HEK293 (cell line): Measurements from ENCODE around the gene C13orf46.
A peak's percentile ranks its signal among the peaks of the same experiment; 100 is the strongest.
"Not testable (repeated sequence)": the region's sequence is repeated elsewhere in the genome, so short reads cannot be mapped to it uniquely, and the experiment has no call there.

ENCODE experiments used
- CTCF ChIA-PET: fragments of 350-600 bp; formaldehyde crosslinking; extraction: SDS; loops from one replicate; lab custom pipeline; 2021; ENCODE audit warnings: antibody characterized with exemption; lab: Yijun Ruan, JAX
- POLR2A ChIA-PET: fragments of 300-600 bp; formaldehyde crosslinking; extraction: SDS; loops from one replicate; lab custom pipeline; 2020; ENCODE audit warnings: antibody characterized with exemption, inconsistent platforms; lab: Yijun Ruan, JAX
- H3K27ac ChIP-seq: fragments of 200-500 bp; sonication (Bioruptor generic); 2 replicates; pipeline ENCODE4 v1.5.1; 2014; ENCODE audit warnings: low read depth, low read length, control low read depth, inconsistent platforms; ENCODE audit errors: extremely low read depth
- H3K36me3 ChIP-seq, 2 experiments: fragments of 200-500 bp in 1 of 2; sonication (Bioruptor generic) in 1 of 2; 1 replicate in 1 of 2; 2 replicates in 1 of 2; pipeline ENCODE4 v1.5.1; 2014 to 2017; ENCODE audit warnings: inconsistent platforms in 2 of 2, low read length in 2 of 2; ENCODE audit not compliant: control insufficient read depth in 2 of 2, insufficient read depth in 1 of 2
- H3K4me1 ChIP-seq: fragments of 200-500 bp; sonication (Bioruptor generic); 2 replicates; pipeline ENCODE4 v1.5.1; 2014; ENCODE audit warnings: mild to moderate bottlenecking, low read length, inconsistent platforms; ENCODE audit not compliant: control insufficient read depth, insufficient read depth
- H3K4me3 ChIP-seq: 2 replicates; pipeline ENCODE4 v1.5.1; 2011; ENCODE audit warnings: low read depth, mild to moderate bottlenecking, control low read depth, low read length, moderate library complexity
- H3K9me3 ChIP-seq: fragments of 200-500 bp; sonication (Bioruptor generic); 2 replicates; pipeline ENCODE4 v1.5.1; 2014; ENCODE audit warnings: low read depth, low read length, inconsistent platforms; ENCODE audit not compliant: control insufficient read depth, insufficient read depth
- EGR2 ChIP-seq: fragments of 450-650 bp; formaldehyde crosslinking; IDR thresholded peaks from 2 replicates; pipeline ENCODE4 v1.5.1; 2016; ENCODE audit warnings: low read depth, missing biosample characterization, missing genetic modification characterization
- HOXC10 ChIP-seq: sonication (generic); formaldehyde crosslinking; IDR thresholded peaks from 2 replicates; pipeline ENCODE4 v1.8.1; 2023; ENCODE audit warnings: mild to moderate bottlenecking, missing genetic modification reagents
- KLF7 ChIP-seq: fragments of 450-650 bp; formaldehyde crosslinking; IDR thresholded peaks from 2 replicates; pipeline ENCODE4 v1.5.1; 2016; ENCODE audit warnings: missing biosample characterization, missing genetic modification characterization, borderline replicate concordance
- KLF8 ChIP-seq: fragments of 450-650 bp; formaldehyde crosslinking; IDR thresholded peaks from 2 replicates; pipeline ENCODE4 v1.5.1; 2016; ENCODE audit warnings: missing biosample characterization, missing genetic modification characterization
- KLF9 ChIP-seq: fragments of 450-650 bp; formaldehyde crosslinking; IDR thresholded peaks from 2 replicates; pipeline ENCODE4 v1.5.1; 2016; ENCODE audit warnings: missing biosample characterization, missing genetic modification characterization, low read depth
- PRDM4 ChIP-seq: fragments of 450-650 bp; formaldehyde crosslinking; IDR thresholded peaks from 2 replicates; pipeline ENCODE4 v1.5.1; 2017; ENCODE audit warnings: missing biosample characterization, missing genetic modification characterization
- SP2 ChIP-seq: fragments of 450-650 bp; formaldehyde crosslinking; IDR thresholded peaks from 2 replicates; pipeline ENCODE4 v1.5.1; 2016; ENCODE audit warnings: missing biosample characterization, missing genetic modification characterization
- SP3 ChIP-seq: fragments of 450-650 bp; formaldehyde crosslinking; IDR thresholded peaks from 2 replicates; pipeline ENCODE4 v1.5.1; 2016; ENCODE audit warnings: missing biosample characterization, missing genetic modification characterization
- ZBTB17 ChIP-seq: fragments of 450-650 bp; formaldehyde crosslinking; IDR thresholded peaks from 2 replicates; pipeline ENCODE4 v1.5.1; 2016; ENCODE audit warnings: missing biosample characterization, missing genetic modification characterization
- ZBTB6 ChIP-seq: fragments of 450-650 bp; formaldehyde crosslinking; IDR thresholded peaks from 2 replicates; pipeline ENCODE4 v1.5.1; 2017; ENCODE audit warnings: missing biosample characterization, missing genetic modification characterization
- ZNF133 ChIP-seq: fragments of 450-650 bp; formaldehyde crosslinking; IDR thresholded peaks from 2 replicates; pipeline ENCODE4 v1.5.1; 2016; ENCODE audit warnings: missing biosample characterization, missing genetic modification characterization
- ZNF140 ChIP-seq: fragments of 450-650 bp; formaldehyde crosslinking; IDR thresholded peaks from 2 replicates; pipeline ENCODE4 v1.5.1; 2016; ENCODE audit warnings: missing biosample characterization, missing genetic modification characterization
- ZNF211 ChIP-seq: fragments of 450-650 bp; formaldehyde crosslinking; IDR thresholded peaks from 2 replicates; pipeline ENCODE4 v1.5.1; 2016; ENCODE audit warnings: low read depth, missing biosample characterization, missing genetic modification characterization
- ZNF37A ChIP-seq: fragments of 450-650 bp; IDR thresholded peaks from 2 replicates; pipeline ENCODE4 v1.5.1; 2018; ENCODE audit warnings: missing biosample characterization, missing genetic modification characterization
- ZNF391 ChIP-seq: fragments of 450-650 bp; formaldehyde crosslinking; IDR thresholded peaks from 2 replicates; pipeline ENCODE4 v1.5.1; 2016; ENCODE audit warnings: low read depth, missing biosample characterization, missing genetic modification characterization, borderline replicate concordance
- ZNF423 ChIP-seq: fragments of 450-650 bp; formaldehyde crosslinking; IDR thresholded peaks from 2 replicates; pipeline ENCODE4 v1.5.1; 2016; ENCODE audit warnings: missing biosample characterization, missing genetic modification characterization
- ZNF433 ChIP-seq: fragments of 450-650 bp; formaldehyde crosslinking; IDR thresholded peaks from 2 replicates; pipeline ENCODE4 v1.5.1; 2016; ENCODE audit warnings: missing biosample characterization, missing genetic modification characterization, low read depth
- ZNF521 ChIP-seq: fragments of 450-650 bp; formaldehyde crosslinking; IDR thresholded peaks from 2 replicates; pipeline ENCODE4 v1.5.1; 2017; ENCODE audit warnings: missing biosample characterization, mild to moderate bottlenecking, missing genetic modification characterization
- ZNF580 ChIP-seq: fragments of 450-650 bp; formaldehyde crosslinking; IDR thresholded peaks from 2 replicates; pipeline ENCODE4 v1.5.1; 2016; ENCODE audit warnings: missing biosample characterization, missing genetic modification characterization
- ZNF585B ChIP-seq: fragments of 450-650 bp; formaldehyde crosslinking; IDR thresholded peaks from 2 replicates; pipeline ENCODE4 v1.5.1; 2016; ENCODE audit warnings: missing biosample characterization, missing genetic modification characterization
- ZNF623 ChIP-seq: fragments of 450-650 bp; formaldehyde crosslinking; IDR thresholded peaks from 2 replicates; pipeline ENCODE4 v1.5.1; 2016; ENCODE audit warnings: missing biosample characterization, missing genetic modification characterization
- ZNF692 ChIP-seq: fragments of 450-650 bp; formaldehyde crosslinking; IDR thresholded peaks from 2 replicates; pipeline ENCODE4 v1.5.1; 2016; ENCODE audit warnings: missing biosample characterization, missing genetic modification characterization
- ZNF768 ChIP-seq: fragments of 450-650 bp; formaldehyde crosslinking; IDR thresholded peaks from 2 replicates; pipeline ENCODE4 v1.5.1; 2018; ENCODE audit warnings: missing biosample characterization, mild to moderate bottlenecking, missing genetic modification characterization

The C13orf46 gene

GRCh38 chr13:114020750-114021463 is 47.0 kb upstream of the C13orf46 start:
- TF ChIP-seq ZNF133 (tag by site-specific recombination) (no peak), ZBTB17 (tag by site-specific recombination) (peak; percentile 95)
- H3K4me1 ChIP-seq, result no peaks in the 10 kb centered on the region
- ChIA-PET CTCF (interaction anchor here (0.7 kb wide), 1 partner anchor 13 kb away, joined by 3 read pairs; no protein-coding TSS in a partner anchor), POLR2A (no interaction called here)
- H3K27ac ChIP-seq, result no peak overlapping the region
- no peaks in the 10 kb centered on the region for H3K9me3 ChIP-seq
- no peaks in the 10 kb centered on the region for H3K36me3 ChIP-seq
- H3K4me3 ChIP-seq, result no peak overlapping the region

GRCh38 chr13:114020134-114020533 is 46.3 kb upstream of the C13orf46 start:
- H3K4me3 ChIP-seq, H3K4me1 ChIP-seq, H3K36me3 ChIP-seq, H3K9me3 ChIP-seq, CTCF ChIA-PET, POLR2A ChIA-PET, H3K27ac ChIP-seq: not testable (repeated sequence)

GRCh38 chr13:114019367-114019766 is 45.5 kb upstream of the C13orf46 start:
- Histone ChIP-seq H3K27ac (no peak overlapping the region), H3K36me3 (no peaks in the 10 kb centered on the region), H3K4me1 (no peaks in the 10 kb centered on the region), H3K4me3 (no peak overlapping the region), H3K9me3 (no peaks in the 10 kb centered on the region)
- CTCF ChIA-PET, result no interaction called here
- peak; percentile 40 for TF ChIP-seq SP2 (tag by site-specific recombination)
- TF ChIP-seq ZNF585B (tag by site-specific recombination), result no peak
- no peak for TF ChIP-seq ZNF623
- peak; percentile 57 for TF ChIP-seq SP3 (tag by site-specific recombination)
- TF ChIP-seq EGR2 (tag by site-specific recombination), result 0 out of 2 replicates have a peak, but pooled peaks have one; percentile 29
- no peak for TF ChIP-seq HOXC10
- TF ChIP-seq KLF9 (tag by site-specific recombination), result 0 out of 2 replicates have a peak, but pooled peaks have one; percentile 19
- POLR2A ChIA-PET, result no interaction called here

- ChIA-PET POLR2A (no interaction called here), CTCF (interaction anchor here (0.7 kb wide), 1 partner anchor 168 kb away, joined by 4 read pairs; no protein-coding TSS in a partner anchor)
- H3K9me3 ChIP-seq, result no peaks in the 10 kb centered on the region
- no peak overlapping the region for H3K27ac ChIP-seq
- H3K36me3 ChIP-seq, result no peaks in the 10 kb centered on the region
- H3K4me1 ChIP-seq, result no peaks in the 10 kb centered on the region
- H3K4me3 ChIP-seq, result no peak overlapping the region
- no peak for TF ChIP-seq ZNF423
- TF ChIP-seq ZNF433 (tag by site-specific recombination), result no peak
- no peak for TF ChIP-seq ZBTB6 (tag by site-specific recombination)
- TF ChIP-seq ZNF391 (tag by site-specific recombination), result no peak
- TF ChIP-seq EGR2 (tag by site-specific recombination), result no peak
- no peak for TF ChIP-seq ZNF692 (tag by site-specific recombination)
- TF ChIP-seq ZNF521 (tag by site-specific recombination), result no peak
- TF ChIP-seq KLF7, result no peak
- TF ChIP-seq ZNF140 (tag by site-specific recombination), result no peak
- TF ChIP-seq KLF8 (tag by site-specific recombination), result no peak
- no peak for TF ChIP-seq ZNF37A
- no peak for TF ChIP-seq PRDM4 (tag by site-specific recombination)
- no peak for TF ChIP-seq ZNF580 (tag by site-specific recombination)
- TF ChIP-seq ZNF211 (tag by site-specific recombination), result no peak
- TF ChIP-seq ZNF768, result no peak
Measured at GRCh38 chr13:114018461-114019055, 44.7 kb upstream of the C13orf46 start.
